Adrenal gland (tissue), 5 donors: Measurements from ENCODE around the gene TIRAP.

Experiments
- CTCF ChIP-seq, 6 experiments: fragments of 450-650 bp in 4 of 6; fragments of 200-600 bp in 2 of 6; sonication (generic) in 1 of 6; IDR thresholded peaks; 1 replicate in 5 of 6; 2 replicates in 1 of 6; pipeline versions ENCODE4 v1.5.1 to v1.8.0; 2016 to 2021; ENCODE audit warnings: antibody characterized with exemption in 6 of 6, mild to moderate bottlenecking in 2 of 6, moderate library complexity in 1 of 6
- POLR2A ChIP-seq, 2 donors: fragments of 450-650 bp; IDR thresholded peaks; one replicate each; pipeline ENCODE4 v1.6.1; 2017; ENCODE audit warnings: antibody characterized with exemption in 2 of 2, mild to moderate bottlenecking in 2 of 2, moderate library complexity in 1 of 2
- donor health status: DM: no; HTN: no; CAD: no.

GRCh38 chr11:126333142-126333541 lies 50.2 kb downstream of the TIRAP start:
- TF ChIP-seq CTCF (IDR thresholded peaks at IDR 0.05) (no peak), POLR2A (IDR thresholded peaks at IDR 0.05) (no peak)
